ENCODE measurements around the gene ZNF335.

GRCh38 chr20:45921337-45922189, 50.4 kb downstream of the ZNF335 start:
- TF ChIP-seq CTCF (conservative IDR thresholded peaks at IDR 0.05 in 1 of 2, IDR thresholded peaks at IDR 0.05 in 1 of 2; ENCODE audit: low read depth in 1 of 2, low read length in 2 of 2) (no peak), EZH2 (IDR thresholded peaks at IDR 0.05; ENCODE audit: low read length, missing control alignments) (no peak)

All from fibroblast of lung (primary cell).